Measurements from ENCODE around the gene COL4A3.
"Not testable (repeated sequence)": the region's sequence is repeated elsewhere in the genome, so short reads cannot be mapped to it uniquely, and the experiment has no call there.

The COL4A3 gene

GRCh38 chr2:227160164-227160563 lies 4.3 kb upstream of the COL4A3 start:
- no peak for DNase-seq

- DNase-seq: no peak
These were observed 2.5 kb upstream of the COL4A3 start for GRCh38 chr2:227161947-227162346.

GRCh38 chr2:227163485-227163997 lies 883 bp upstream of the COL4A3 start:
- DNase-seq: peak; percentile 0

GRCh38 chr2:227164763-227165291 lies 403 bp downstream of the COL4A3 start:
- peak; percentile 0 for DNase-seq

GRCh38 chr2:227171779-227172178 lies 7.4 kb downstream of the COL4A3 start:
- not testable (repeated sequence) for DNase-seq

- DNase-seq: no peak
These were observed 13.3 kb downstream of the COL4A3 start for GRCh38 chr2:227177592-227178336.

GRCh38 chr2:227179988-227180685 lies 15.7 kb downstream of the COL4A3 start:
- no peak for DNase-seq

- DNase-seq: no peak
These were observed 16.3 kb downstream of the COL4A3 start for GRCh38 chr2:227180770-227181169.

GRCh38 chr2:227182765-227183164 lies 18.3 kb downstream of the COL4A3 start:
- no peak for DNase-seq

- no peak for DNase-seq
These were observed 19.4 kb downstream of the COL4A3 start for GRCh38 chr2:227183657-227184367.

- DNase-seq: no peak
These were observed 21.3 kb downstream of the COL4A3 start for GRCh38 chr2:227185615-227186232.

- no peak for DNase-seq
These were observed 22.3 kb downstream of the COL4A3 start for GRCh38 chr2:227186751-227187150.

- no peak for DNase-seq
These were observed 23.9 kb downstream of the COL4A3 start for GRCh38 chr2:227188292-227188691.

- DNase-seq: no peak
These were observed 26.9 kb downstream of the COL4A3 start for GRCh38 chr2:227191367-227191766.

- DNase-seq: no peak
These were observed 28.1 kb downstream of the COL4A3 start for GRCh38 chr2:227192491-227192890.

- no peak for DNase-seq
These were observed 29.8 kb downstream of the COL4A3 start for GRCh38 chr2:227194219-227194618.

GRCh38 chr2:227198866-227199265 lies 34.4 kb downstream of the COL4A3 start:
- DNase-seq: no peak

GRCh38 chr2:227201771-227202170 lies 37.3 kb downstream of the COL4A3 start:
- no peak for DNase-seq

GRCh38 chr2:227204452-227204851 lies 40.0 kb downstream of the COL4A3 start:
- DNase-seq: no peak

GRCh38 chr2:227205701-227206100 lies 41.3 kb downstream of the COL4A3 start:
- DNase-seq: no peak

GRCh38 chr2:227206406-227206805 lies 42.0 kb downstream of the COL4A3 start:
- DNase-seq: no peak

GRCh38 chr2:227207573-227207972 lies 43.1 kb downstream of the COL4A3 start:
- DNase-seq: no peak

- no peak for DNase-seq
These were observed 50.2 kb downstream of the COL4A3 start for GRCh38 chr2:227214622-227215041.
